Measurements from ENCODE around the gene ABLIM3. TPM values are rescaled to one million over a fixed set of nuclear protein-coding genes. Genes with fewer than 3 reads are reported as not detected.

Gene ABLIM3
- total and polyA plus RNA-seq, 12 donors: 1.6 to 27.6 (median 12.9) TPM

DNA sequence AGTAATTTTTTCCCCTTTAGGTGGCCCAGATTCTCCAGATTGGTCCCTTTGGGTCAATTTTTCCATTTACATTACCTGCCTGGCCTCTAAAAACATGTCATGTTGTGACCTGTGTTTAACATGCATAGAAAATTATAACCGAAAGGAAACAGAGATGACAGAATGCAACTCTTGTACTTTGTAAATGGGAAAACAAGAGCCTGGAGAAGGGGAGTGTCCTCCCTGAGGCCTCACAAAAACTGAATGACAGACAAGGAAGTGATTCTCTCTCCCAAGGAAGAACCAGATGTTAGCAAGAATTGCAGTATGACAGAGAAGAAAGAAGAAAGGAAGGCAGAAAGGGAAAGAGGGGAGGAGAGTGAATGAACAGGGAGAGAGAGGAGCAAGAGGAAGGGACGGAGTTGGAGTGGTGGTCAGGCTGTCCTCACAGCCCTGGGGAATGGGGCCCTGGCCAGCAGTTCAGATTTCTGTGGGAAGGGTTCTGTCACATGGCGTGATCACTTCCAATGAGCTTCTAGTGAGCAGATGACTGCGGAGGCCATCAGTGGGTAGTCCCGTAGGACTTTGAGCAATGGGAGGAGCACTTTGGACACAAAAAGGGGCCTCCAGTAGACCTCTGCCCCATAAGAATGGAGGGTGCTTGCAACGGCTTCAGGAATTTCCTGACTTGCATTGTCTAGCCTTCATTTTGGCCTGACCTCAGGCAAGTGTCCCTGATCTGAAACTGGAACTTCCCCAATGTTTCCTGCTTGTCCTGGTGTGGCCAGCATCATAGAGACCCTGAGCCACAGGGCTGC, 31.6 kb downstream of the ABLIM3 start:
- WGBS, 4 donors: 68 to 86% (median 83%) methylated on average over 6 of the region's 6 CpGs
- H3K4me3 ChIP-seq: no peak overlapping the region

DNA sequence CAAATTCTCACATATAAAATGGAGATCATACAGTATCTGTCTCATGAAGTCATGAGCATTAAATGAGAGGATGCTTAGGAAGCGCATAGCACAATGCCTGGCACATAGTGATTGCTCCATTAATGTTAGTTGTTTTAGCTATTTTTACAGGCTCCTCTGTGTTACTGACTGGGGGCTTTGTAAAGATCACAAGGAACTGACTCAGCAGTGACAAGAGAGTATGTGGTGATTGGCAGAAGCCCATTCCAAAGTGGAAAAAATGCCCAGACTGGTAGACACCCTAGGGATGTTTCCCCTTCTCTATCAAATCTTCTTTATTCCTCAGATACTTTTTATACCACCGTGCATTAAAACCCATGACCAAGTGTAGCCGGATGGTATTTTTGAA, 33.5 kb downstream of the ABLIM3 start:
- no peaks in the 10 kb centered on the region for H3K27me3 ChIP-seq
- DNase-seq: no peak
- WGBS, 4 donors: 88 to 98% (median 96%) methylated on average over 3 of the region's 3 CpGs
- H3K36me3 ChIP-seq (replicated peaks in 1 of 2): no peaks in the 10 kb centered on the region
- TF ChIP-seq, protein P1, sequence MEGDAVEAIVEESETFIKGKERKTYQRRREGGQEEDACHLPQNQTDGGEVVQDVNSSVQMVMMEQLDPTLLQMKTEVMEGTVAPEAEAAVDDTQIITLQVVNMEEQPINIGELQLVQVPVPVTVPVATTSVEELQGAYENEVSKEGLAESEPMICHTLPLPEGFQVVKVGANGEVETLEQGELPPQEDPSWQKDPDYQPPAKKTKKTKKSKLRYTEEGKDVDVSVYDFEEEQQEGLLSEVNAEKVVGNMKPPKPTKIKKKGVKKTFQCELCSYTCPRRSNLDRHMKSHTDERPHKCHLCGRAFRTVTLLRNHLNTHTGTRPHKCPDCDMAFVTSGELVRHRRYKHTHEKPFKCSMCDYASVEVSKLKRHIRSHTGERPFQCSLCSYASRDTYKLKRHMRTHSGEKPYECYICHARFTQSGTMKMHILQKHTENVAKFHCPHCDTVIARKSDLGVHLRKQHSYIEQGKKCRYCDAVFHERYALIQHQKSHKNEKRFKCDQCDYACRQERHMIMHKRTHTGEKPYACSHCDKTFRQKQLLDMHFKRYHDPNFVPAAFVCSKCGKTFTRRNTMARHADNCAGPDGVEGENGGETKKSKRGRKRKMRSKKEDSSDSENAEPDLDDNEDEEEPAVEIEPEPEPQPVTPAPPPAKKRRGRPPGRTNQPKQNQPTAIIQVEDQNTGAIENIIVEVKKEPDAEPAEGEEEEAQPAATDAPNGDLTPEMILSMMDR (IDR thresholded peaks at IDR 0.05): no peak
- no peak for TF ChIP-seq POLR2A (IDR thresholded peaks at IDR 0.05)
- peaks cover 8 to 37% of the 10 kb centered on the region in 2 donors for H3K4me1 ChIP-seq (replicated peaks in 1 of 2)
- no peak overlapping the region for H3K4me3 ChIP-seq
- peak overlapping the region in 2 of 5 donors; percentile 47 to 56 for H3K27ac ChIP-seq
- no peaks in the 10 kb centered on the region for H3K9me3 ChIP-seq (replicated peaks in 1 of 3)
- intact Hi-C loops (cut with DNase I): no loop called here

More for the DNA sequence above, 31.6 kb downstream of the ABLIM3 start:
- Histone ChIP-seq H3K4me1 (replicated peaks in 1 of 2) (peaks cover 8 to 37% of the 10 kb centered on the region in 2 donors), H3K9me3 (replicated peaks in 1 of 3) (no peaks in the 10 kb centered on the region), H3K27ac (peak overlapping the region in 1 of 5 donors; percentile 33), H3K27me3 (no peaks in the 10 kb centered on the region), H3K36me3 (replicated peaks in 1 of 2) (no peaks in the 10 kb centered on the region)
- no peak for TF ChIP-seq POLR2A (IDR thresholded peaks at IDR 0.05)
- TF ChIP-seq, protein P1 (IDR thresholded peaks at IDR 0.05): no peak
- intact Hi-C loops (cut with DNase I): no loop called here
- no peak for DNase-seq

DNA sequence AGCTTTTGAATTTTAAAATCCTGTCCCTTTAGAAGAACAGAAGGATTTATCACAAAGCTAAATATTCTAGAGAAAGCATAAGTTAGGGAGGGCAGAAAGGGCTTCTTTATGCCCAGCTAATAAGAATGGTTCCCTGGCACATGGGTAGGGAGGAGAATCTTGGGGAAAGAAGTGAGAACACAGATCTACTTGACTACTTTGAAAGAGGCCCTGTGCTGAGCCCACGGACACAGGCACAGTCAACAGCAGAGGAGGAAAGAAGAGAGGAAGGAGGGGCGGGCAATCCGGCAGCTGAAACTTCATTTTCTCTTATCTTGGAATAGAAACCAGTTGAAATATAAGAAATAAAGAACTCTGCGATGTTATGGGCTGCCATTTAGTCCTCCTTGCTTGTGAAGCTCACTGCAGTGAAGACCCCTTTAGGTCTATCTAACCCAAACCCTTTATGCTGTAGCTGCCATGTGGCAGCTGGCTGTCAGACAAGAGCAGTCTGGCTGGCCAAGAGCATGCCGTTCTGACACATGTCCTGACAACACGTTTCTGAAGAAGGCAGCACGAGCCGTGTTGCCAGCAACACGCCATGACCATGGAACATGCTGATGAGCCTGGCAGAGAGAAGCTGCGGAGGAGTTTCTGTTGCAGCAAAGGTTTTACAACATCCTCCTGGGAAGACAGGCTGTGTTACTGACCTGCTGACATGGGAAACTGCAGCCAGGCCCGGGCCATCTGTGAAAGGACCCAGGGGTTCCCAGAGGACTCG, 34.2 kb downstream of the ABLIM3 start:
- H3K27ac ChIP-seq: peak overlapping the region in 2 of 5 donors; percentile 3 to 47
- no peak overlapping the region for H3K4me3 ChIP-seq
- no peaks in the 10 kb centered on the region for H3K36me3 ChIP-seq (replicated peaks in 1 of 2)
- 71 to 81% (median 78%) methylated on average over 11 to 12 of the region's 12 CpGs for WGBS, 4 donors
- peak in 2 of 7 donors; percentile 21 to 63 for DNase-seq
- intact Hi-C loops (cut with DNase I): no loop called here
- no peaks in the 10 kb centered on the region for H3K9me3 ChIP-seq (replicated peaks in 1 of 3)
- no peaks in the 10 kb centered on the region for H3K27me3 ChIP-seq
- TF ChIP-seq, protein P1 (IDR thresholded peaks at IDR 0.05): no peak
- TF ChIP-seq POLR2A (IDR thresholded peaks at IDR 0.05): no peak
- H3K4me1 ChIP-seq (replicated peaks in 1 of 2): peaks cover 8 to 37% of the 10 kb centered on the region in 2 donors

DNA sequence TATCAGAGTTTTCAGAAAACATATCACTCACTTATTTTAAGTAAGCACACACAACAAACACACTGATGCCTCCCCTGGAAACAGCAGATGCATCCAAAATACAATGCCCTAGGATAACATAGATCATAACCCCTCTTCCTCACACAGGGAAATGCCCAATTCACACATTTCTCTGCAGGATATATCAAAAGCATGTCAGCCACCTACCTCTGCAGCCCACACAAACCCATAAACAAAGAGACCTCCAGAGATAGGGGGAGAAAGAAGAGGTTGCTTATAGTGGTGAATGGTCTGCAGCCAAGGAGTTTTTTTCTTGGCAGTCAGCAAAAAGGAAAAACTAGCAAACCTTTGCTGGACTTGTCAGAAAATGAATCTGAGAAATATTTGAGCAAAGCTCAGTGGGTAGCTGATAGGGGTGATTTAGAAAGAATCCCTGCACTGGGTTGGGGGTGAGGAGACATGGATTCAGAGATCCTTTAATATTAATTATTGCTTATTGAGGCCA, 36.1 kb downstream of the ABLIM3 start:
- Histone ChIP-seq H3K27ac (no peak overlapping the region), H3K9me3 (replicated peaks in 1 of 3) (no peaks in the 10 kb centered on the region), H3K36me3 (replicated peaks in 1 of 2) (no peaks in the 10 kb centered on the region), H3K4me3 (no peak overlapping the region), H3K27me3 (no peaks in the 10 kb centered on the region), H3K4me1 (replicated peaks in 1 of 2) (peaks cover 0 to 21% of the 10 kb centered on the region in 2 donors)
- intact Hi-C loops (cut with DNase I): no loop called here
- TF ChIP-seq, protein P1 (IDR thresholded peaks at IDR 0.05): no peak
- no peak for TF ChIP-seq POLR2A (IDR thresholded peaks at IDR 0.05)
- no peak for DNase-seq

Measured in adrenal gland (tissue), 12 donors.